ENCODE results near the gene DNAAF8.

Gene DNAAF8

GRCh38 chr16:4734063-4734729 lies at the start of gene DNAAF8, which contains the start of gene ANKS3:
Gene DNAAF8, plus strand, starts transcription at chr16:4734537. Its CDS starts 1,978 bp downstream, at chr16:4736515.
Gene ANKS3, minus strand, starts transcription at chr16:4734271. Its CDS starts 4,122 bp downstream, at chr16:4730149.
- peak within 1 kb of the TSS; percentile 96 for H3K4me3 ChIP-seq (ENCODE audit: low read depth, low read length)
- peak; percentile 99 for DNase-seq (ENCODE audit: low read depth)
- TF ChIP-seq, protein P1, sequence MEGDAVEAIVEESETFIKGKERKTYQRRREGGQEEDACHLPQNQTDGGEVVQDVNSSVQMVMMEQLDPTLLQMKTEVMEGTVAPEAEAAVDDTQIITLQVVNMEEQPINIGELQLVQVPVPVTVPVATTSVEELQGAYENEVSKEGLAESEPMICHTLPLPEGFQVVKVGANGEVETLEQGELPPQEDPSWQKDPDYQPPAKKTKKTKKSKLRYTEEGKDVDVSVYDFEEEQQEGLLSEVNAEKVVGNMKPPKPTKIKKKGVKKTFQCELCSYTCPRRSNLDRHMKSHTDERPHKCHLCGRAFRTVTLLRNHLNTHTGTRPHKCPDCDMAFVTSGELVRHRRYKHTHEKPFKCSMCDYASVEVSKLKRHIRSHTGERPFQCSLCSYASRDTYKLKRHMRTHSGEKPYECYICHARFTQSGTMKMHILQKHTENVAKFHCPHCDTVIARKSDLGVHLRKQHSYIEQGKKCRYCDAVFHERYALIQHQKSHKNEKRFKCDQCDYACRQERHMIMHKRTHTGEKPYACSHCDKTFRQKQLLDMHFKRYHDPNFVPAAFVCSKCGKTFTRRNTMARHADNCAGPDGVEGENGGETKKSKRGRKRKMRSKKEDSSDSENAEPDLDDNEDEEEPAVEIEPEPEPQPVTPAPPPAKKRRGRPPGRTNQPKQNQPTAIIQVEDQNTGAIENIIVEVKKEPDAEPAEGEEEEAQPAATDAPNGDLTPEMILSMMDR (conservative IDR thresholded peaks at IDR 0.05; ENCODE audit: low read depth, low read length), result no peak

GRCh38 chr16:4684763-4685162 lies 49.6 kb upstream of the DNAAF8 start:
- no peak for DNase-seq (ENCODE audit: low read depth)
- H3K4me3 ChIP-seq (ENCODE audit: low read depth, low read length), result no peak overlapping the region
- TF ChIP-seq, protein P1 (conservative IDR thresholded peaks at IDR 0.05; ENCODE audit: low read depth, low read length), result no peak

GRCh38 chr16:4685292-4685691 lies 49.0 kb upstream of the DNAAF8 start:
- TF ChIP-seq, protein P1 (conservative IDR thresholded peaks at IDR 0.05; ENCODE audit: low read depth, low read length), result no peak
- no peak overlapping the region for H3K4me3 ChIP-seq (ENCODE audit: low read depth, low read length)
- DNase-seq (ENCODE audit: low read depth), result no peak

DNA sequence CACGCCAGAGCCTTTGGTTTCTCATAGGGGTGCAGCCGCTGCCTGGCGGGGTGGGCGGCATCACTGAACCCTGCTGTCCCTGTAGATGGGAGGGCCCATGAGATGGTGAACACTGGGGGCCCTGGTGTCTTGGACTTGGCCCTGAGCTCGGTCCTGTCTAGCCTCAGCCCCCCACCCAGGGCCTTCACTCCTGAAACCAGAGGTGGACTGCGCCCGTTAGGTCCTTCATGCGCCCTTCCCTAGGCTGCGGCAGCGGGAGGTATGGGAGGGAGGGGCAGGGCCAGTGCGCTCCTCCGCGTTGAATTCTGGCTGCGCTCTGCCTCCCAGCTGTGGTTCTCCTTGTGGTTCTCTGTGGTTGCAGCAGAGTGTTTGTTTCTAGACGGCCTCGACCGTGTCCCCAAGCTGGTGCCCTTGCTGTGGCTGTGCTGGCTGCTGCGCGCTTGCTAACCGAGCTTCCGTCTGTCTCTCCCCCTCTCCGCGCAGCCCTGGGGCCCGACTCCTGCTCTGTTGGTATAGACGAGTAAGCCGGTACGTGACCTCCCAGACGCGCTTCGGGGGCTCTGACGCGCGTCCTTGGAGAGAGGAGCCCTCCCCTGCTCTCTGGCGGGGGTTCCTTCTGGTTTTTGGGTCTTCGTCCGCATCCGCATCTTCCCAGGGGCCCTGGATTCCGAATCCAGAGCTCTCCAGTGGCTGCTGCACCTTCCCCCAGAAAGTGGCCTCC lies 48.4 kb upstream of the DNAAF8 start:
- TF ChIP-seq, protein P1 (conservative IDR thresholded peaks at IDR 0.05; ENCODE audit: low read depth, low read length), result no peak
- no peak for DNase-seq (ENCODE audit: low read depth)
- H3K4me3 ChIP-seq (ENCODE audit: low read depth, low read length), result no peak overlapping the region

DNA sequence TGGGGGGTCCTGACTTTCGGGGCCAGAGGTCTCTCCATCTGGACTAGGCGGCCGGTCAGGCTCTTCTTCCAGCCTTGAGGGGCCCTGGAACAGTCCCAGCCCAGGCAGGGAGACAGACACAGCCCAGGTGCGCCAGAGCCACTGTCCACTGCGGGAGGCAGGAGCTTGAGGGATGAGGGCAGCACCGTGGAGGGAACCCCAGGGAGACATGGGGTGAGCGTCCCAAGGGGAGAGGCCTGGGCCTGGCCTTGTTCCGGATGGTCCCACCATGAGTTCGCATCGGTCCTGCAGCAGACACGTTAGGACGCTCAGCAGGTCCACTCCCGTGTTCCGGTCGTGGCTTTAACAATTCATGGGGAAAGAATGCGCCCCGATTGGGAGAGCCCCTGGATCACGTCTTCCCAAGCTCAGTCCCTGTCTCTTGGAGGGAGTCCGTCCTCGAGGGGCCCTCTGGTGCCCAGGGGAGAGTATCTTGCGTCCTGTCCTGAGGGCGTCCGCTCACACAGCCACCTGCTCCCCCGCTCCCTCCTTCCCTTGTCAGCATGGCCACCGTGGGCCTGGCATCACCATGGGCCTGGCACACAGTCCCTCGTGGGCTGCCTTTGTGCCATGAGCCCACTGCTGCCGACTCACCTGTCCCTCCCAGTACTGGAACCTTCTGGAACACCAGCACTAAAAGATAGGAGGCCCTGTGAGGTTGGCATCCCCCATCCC lies 47.7 kb upstream of the DNAAF8 start:
- no peak for DNase-seq (ENCODE audit: low read depth)
- TF ChIP-seq, protein P1 (conservative IDR thresholded peaks at IDR 0.05; ENCODE audit: low read depth, low read length), result no peak
- H3K4me3 ChIP-seq (ENCODE audit: low read depth, low read length), result no peak overlapping the region

DNA sequence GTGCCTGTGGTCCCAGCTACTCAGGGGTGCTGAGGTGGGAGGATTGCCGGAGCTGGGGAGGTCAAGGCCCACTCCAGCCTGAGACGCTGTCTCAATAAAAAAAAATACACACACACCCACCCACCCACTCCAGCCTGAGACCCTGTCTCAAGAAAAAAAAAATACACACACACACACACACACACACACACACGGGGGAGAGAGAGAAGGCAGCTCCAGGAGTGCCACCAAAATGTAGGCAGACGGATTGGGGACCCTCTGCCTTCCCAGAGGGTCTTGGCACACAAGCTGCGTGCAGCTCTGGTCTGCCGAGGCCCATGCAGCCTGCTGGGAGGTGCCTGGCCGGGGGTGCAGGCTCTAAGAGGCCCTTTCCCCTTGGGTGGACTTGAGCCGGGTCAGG lies 46.9 kb upstream of the DNAAF8 start:
- no peak overlapping the region for H3K4me3 ChIP-seq (ENCODE audit: low read depth, low read length)
- DNase-seq (ENCODE audit: low read depth), result no peak
- TF ChIP-seq, protein P1 (conservative IDR thresholded peaks at IDR 0.05; ENCODE audit: low read depth, low read length), result no peak

Data from choroid plexus epithelial cell (primary cell).